ENCODE data around the gene TBC1D16. TPM values are rescaled to one million over a fixed set of nuclear protein-coding genes. Genes with fewer than 3 reads are reported as not detected.

TBC1D16 gene
- total and polyA plus RNA-seq, 2 experiments from 2014 or later = 13.0 to 30.3 TPM

- Histone ChIP-seq H3K36me3 (no peaks in the 10 kb centered on the region), H3K27me3 (no peaks in the 10 kb centered on the region), H3K27ac (no peak overlapping the region), H3K4me1 (ENCODE audit: low read depth) (peaks cover 4% of the 10 kb centered on the region), H3K4me3 (no peak overlapping the region), H3K9me3 (ENCODE audit: low read depth) (no peaks in the 10 kb centered on the region)
- DNase-seq (ENCODE audit: low read depth in 1 of 2, low spot score in 1 of 2) = no peak
- TF ChIP-seq CTCF (IDR thresholded peaks at IDR 0.05; ENCODE audit: low read depth, low read length) = no peak
Measured at GRCh38 chr17:79985943-79986391, 49.7 kb downstream of the TBC1D16 start.

- peaks cover 4% of the 10 kb centered on the region for H3K4me1 ChIP-seq (ENCODE audit: low read depth)
- DNase-seq (ENCODE audit: low read depth in 1 of 2, low spot score in 1 of 2) = no peak
- H3K4me3 ChIP-seq = no peak overlapping the region
- no peaks in the 10 kb centered on the region for H3K36me3 ChIP-seq
- no peaks in the 10 kb centered on the region for H3K9me3 ChIP-seq (ENCODE audit: low read depth)
- H3K27me3 ChIP-seq = no peaks in the 10 kb centered on the region
- no peak for TF ChIP-seq CTCF (IDR thresholded peaks at IDR 0.05; ENCODE audit: low read depth, low read length)
- no peak overlapping the region for H3K27ac ChIP-seq
Measured at GRCh38 chr17:79985361-79985942, 50.2 kb downstream of the TBC1D16 start.

GRCh38 chr17:79984877-79985276 is 50.8 kb downstream of the TBC1D16 start:
- Histone ChIP-seq H3K27me3 (no peaks in the 10 kb centered on the region), H3K4me3 (no peak overlapping the region), H3K27ac (no peak overlapping the region), H3K36me3 (no peaks in the 10 kb centered on the region), H3K9me3 (ENCODE audit: low read depth) (no peaks in the 10 kb centered on the region), H3K4me1 (ENCODE audit: low read depth) (peaks cover 4% of the 10 kb centered on the region)
- DNase-seq (ENCODE audit: low read depth in 1 of 2, low spot score in 1 of 2) = no peak
- no peak for TF ChIP-seq CTCF (IDR thresholded peaks at IDR 0.05; ENCODE audit: low read depth, low read length)

- no peak overlapping the region for H3K27ac ChIP-seq
- no peak for DNase-seq (ENCODE audit: low read depth in 1 of 2, low spot score in 1 of 2)
- no peaks in the 10 kb centered on the region for H3K27me3 ChIP-seq
- H3K36me3 ChIP-seq = no peaks in the 10 kb centered on the region
- peaks cover 4% of the 10 kb centered on the region for H3K4me1 ChIP-seq (ENCODE audit: low read depth)
- H3K9me3 ChIP-seq (ENCODE audit: low read depth) = no peaks in the 10 kb centered on the region
- TF ChIP-seq CTCF (IDR thresholded peaks at IDR 0.05; ENCODE audit: low read depth, low read length) = no peak
- H3K4me3 ChIP-seq = no peak overlapping the region
Measured at GRCh38 chr17:79984045-79984840, 51.4 kb downstream of the TBC1D16 start.

GRCh38 chr17:79983456-79983855 is 52.2 kb downstream of the TBC1D16 start:
- Histone ChIP-seq H3K36me3 (no peaks in the 10 kb centered on the region), H3K4me1 (ENCODE audit: low read depth) (peaks cover 4% of the 10 kb centered on the region), H3K9me3 (ENCODE audit: low read depth) (no peaks in the 10 kb centered on the region), H3K27me3 (no peaks in the 10 kb centered on the region), H3K4me3 (no peak overlapping the region), H3K27ac (no peak overlapping the region)
- DNase-seq (ENCODE audit: low read depth in 1 of 2, low spot score in 1 of 2) = peak in 1 of 2 donors; percentile 25
- TF ChIP-seq CTCF (IDR thresholded peaks at IDR 0.05; ENCODE audit: low read depth, low read length) = no peak

Measured in cardiac muscle cell (in vitro differentiated cells and primary cell).